Liver (tissue), 9 donors: ENCODE results near the gene PARD3. TPM values are rescaled to one million over a fixed set of nuclear protein-coding genes. Genes with fewer than 3 reads are reported as not detected.
A peak's percentile ranks its signal among the peaks of the same experiment; 100 is the strongest.

Experiments
- DNase-seq: peaks from one replicate; pipeline ENCODE4 v3.0.0-alpha.2; 2017; ENCODE audit warnings: low spot score
- H3K27ac ChIP-seq, 2 donors: one replicate each; pipeline ENCODE4 v1.7.0; 2013; ENCODE audit warnings: inconsistent platforms in 2 of 2, low read length in 2 of 2, control low read depth in 1 of 2, low read depth in 1 of 2, mild to moderate bottlenecking in 1 of 2
- H3K27me3 ChIP-seq, 4 donors: one replicate each; pipeline versions ENCODE4 v1.6.1 to v1.7.0; 2013; ENCODE audit warnings: low read length in 3 of 4, inconsistent platforms in 1 of 4, mild to moderate bottlenecking in 1 of 4, moderate library complexity in 1 of 4; ENCODE audit not compliant: control insufficient read depth in 4 of 4, insufficient read depth in 4 of 4
- H3K36me3 ChIP-seq, 4 donors: one replicate each; pipeline versions ENCODE4 v1.6.1 to v1.7.0; 2013; ENCODE audit warnings: low read length in 3 of 4, mild to moderate bottlenecking in 3 of 4, low read depth in 1 of 4, moderate library complexity in 1 of 4; ENCODE audit not compliant: control insufficient read depth in 4 of 4, insufficient read depth in 3 of 4
- H3K4me1 ChIP-seq, 4 donors: one replicate each; pipeline versions ENCODE4 v1.6.1 to v1.7.0; 2013; ENCODE audit warnings: low read length in 3 of 4, mild to moderate bottlenecking in 3 of 4, moderate library complexity in 1 of 4; ENCODE audit not compliant: control insufficient read depth in 4 of 4, insufficient read depth in 4 of 4
- H3K4me3 ChIP-seq, 3 donors: one replicate each; pipeline versions ENCODE4 v1.6.1 to v1.7.0; 2013; ENCODE audit warnings: low read length in 3 of 3, control low read depth in 1 of 3, low read depth in 1 of 3, mild to moderate bottlenecking in 1 of 3
- H3K9ac ChIP-seq, 2 donors: one replicate each; pipeline ENCODE4 v1.7.0; 2013; ENCODE audit warnings: low read length in 2 of 2, mild to moderate bottlenecking in 2 of 2, moderate library complexity in 2 of 2, control low read depth in 1 of 2, low read depth in 1 of 2
- H3K9me3 ChIP-seq, 4 donors: one replicate each; pipeline versions ENCODE4 v1.6.1 to v1.7.0; 2013; ENCODE audit warnings: low read length in 3 of 4; ENCODE audit not compliant: control insufficient read depth in 4 of 4
- EGR1 ChIP-seq, 2 donors: IDR thresholded peaks; 2 replicates each; pipeline ENCODE4 v1.6.1; 2016 to 2018; ENCODE audit warnings: antibody characterized with exemption in 2 of 2, low read depth in 2 of 2
- FOXA1 ChIP-seq: IDR thresholded peaks from 2 replicates; pipeline ENCODE4 v1.6.1; 2016; ENCODE audit warnings: antibody characterized with exemption
- FOXA2 ChIP-seq: IDR thresholded peaks from 2 replicates; pipeline ENCODE4 v1.6.1; 2016; ENCODE audit warnings: antibody characterized with exemption
- GABPA ChIP-seq, 2 donors: IDR thresholded peaks in 1 of 2; conservative IDR thresholded peaks in 1 of 2; 2 replicates each; pipeline ENCODE4 v1.6.1; 2016; ENCODE audit warnings: antibody characterized with exemption in 2 of 2, mild to moderate bottlenecking in 1 of 2, moderate library complexity in 1 of 2
- HNF4A ChIP-seq, 2 donors: conservative IDR thresholded peaks; 2 replicates each; pipeline ENCODE4 v1.6.1; 2016; ENCODE audit warnings: antibody characterized with exemption in 2 of 2, mild to moderate bottlenecking in 2 of 2
- HNF4G ChIP-seq: IDR thresholded peaks from 2 replicates; pipeline ENCODE4 v1.6.1; 2016; ENCODE audit warnings: antibody characterized with exemption
- JUND ChIP-seq, 2 donors: IDR thresholded peaks; 2 replicates each; pipeline ENCODE4 v1.6.1; 2016; ENCODE audit warnings: antibody characterized with exemption in 2 of 2
- NR2F2 ChIP-seq: IDR thresholded peaks from 2 replicates; pipeline ENCODE4 v1.6.1; 2016; ENCODE audit warnings: antibody characterized with exemption
- RAD21 ChIP-seq, 2 donors: IDR thresholded peaks; 2 replicates each; pipeline ENCODE4 v1.6.1; 2016; ENCODE audit warnings: antibody characterized with exemption in 2 of 2, mild to moderate bottlenecking in 2 of 2
- RXRA ChIP-seq, 2 donors: IDR thresholded peaks; 2 replicates each; pipeline ENCODE4 v1.6.1; 2017 to 2018; ENCODE audit warnings: antibody characterized with exemption in 2 of 2, mild to moderate bottlenecking in 1 of 2
- SP1 ChIP-seq: IDR thresholded peaks from 2 replicates; pipeline ENCODE4 v1.6.1; 2018; ENCODE audit warnings: antibody characterized with exemption, mild to moderate bottlenecking
- TAF1 ChIP-seq: conservative IDR thresholded peaks from 2 replicates; pipeline ENCODE4 v1.6.1; 2016; ENCODE audit warnings: antibody characterized with exemption, mild to moderate bottlenecking
- YY1 ChIP-seq: IDR thresholded peaks from 2 replicates; pipeline ENCODE4 v1.6.1; 2016; ENCODE audit warnings: antibody characterized with exemption, mild to moderate bottlenecking
- WGBS: extraction: QIAGEN DNeasy Blood & Tissue Kit; methylation state at CpG from one replicate; pipeline ENCODE4 v1.1.7; 2013; 5-methylcytosine and 5-hydroxymethylcytosine counted together
- polyA plus RNA-seq, 2 donors: library from polyadenylated mRNA; stranded (reverse) in 1 of 2; unstranded in 1 of 2; fragments of 200-250 nt in 1 of 2; fragments of >200 nt in 1 of 2; fragmentation: Nextera tagmentation in 1 of 2; extraction: Ambion mirVana in 1 of 2; gene quantifications; one replicate each; pipeline versions ENCODE4 v1.2.1 to v1.2.3, GENCODE V29; 2013 to 2015
- total RNA-seq, 2 donors: library from RNA; depleted of rRNA; stranded (reverse); fragments of >200 nt; gene quantifications; one replicate each; pipeline ENCODE4 v1.2.3, GENCODE V29; 2014
- TF ChIP-seq, protein P1 (sequence below): IDR thresholded peaks from 2 replicates; pipeline ENCODE4 v1.6.1; 2016; ENCODE audit warnings: antibody characterized with exemption, mild to moderate bottlenecking
- TF ChIP-seq, protein P2 (sequence below): fragments of 150-350 bp; IDR thresholded peaks from 2 replicates; pipeline ENCODE4 v1.5.1; 2017; ENCODE audit warnings: improper control_type of control experiment, low read depth, low read length; ENCODE audit not compliant: missing input control
- TF ChIP-seq, protein P3 (sequence below): IDR thresholded peaks from 2 replicates; pipeline ENCODE4 v1.6.1; 2016; ENCODE audit warnings: antibody characterized with exemption
- TF ChIP-seq, protein P4 (sequence below): IDR thresholded peaks from 2 replicates; pipeline ENCODE4 v1.6.1; 2016; ENCODE audit warnings: antibody characterized with exemption
- TF ChIP-seq, protein P5 (sequence below): IDR thresholded peaks from 2 replicates; pipeline ENCODE4 v1.6.1; 2016; ENCODE audit warnings: antibody characterized with exemption
- donor health status: healthy.
- donor health status: healthy.
- donor health status: healthy.
- donor health status: healthy.
- donor health status: healthy.

PARD3 gene
- total and polyA plus RNA-seq, 4 donors = 12.3 to 43.8 (median 13.5) TPM

DNA sequence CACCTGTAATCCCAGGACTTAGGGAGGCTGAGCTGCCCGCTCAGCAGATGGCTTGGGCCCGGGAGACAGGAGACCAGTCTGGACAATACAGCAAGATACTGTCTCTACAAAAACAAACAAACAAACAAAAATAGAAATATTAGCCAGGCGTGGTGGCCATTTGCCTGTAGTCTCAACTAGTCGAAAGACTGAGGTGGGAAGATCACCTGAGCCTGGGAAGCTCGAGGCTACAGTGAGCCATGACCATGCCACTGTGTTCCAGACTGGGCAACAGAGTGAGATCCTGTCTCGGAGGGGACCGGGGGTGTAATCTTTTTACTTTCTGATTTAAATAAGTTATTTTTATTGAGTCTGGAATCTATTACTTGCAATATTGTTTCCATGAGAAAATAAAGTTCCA, 274.6 kb downstream of the PARD3 start (continued):
- TF ChIP-seq, protein P1, sequence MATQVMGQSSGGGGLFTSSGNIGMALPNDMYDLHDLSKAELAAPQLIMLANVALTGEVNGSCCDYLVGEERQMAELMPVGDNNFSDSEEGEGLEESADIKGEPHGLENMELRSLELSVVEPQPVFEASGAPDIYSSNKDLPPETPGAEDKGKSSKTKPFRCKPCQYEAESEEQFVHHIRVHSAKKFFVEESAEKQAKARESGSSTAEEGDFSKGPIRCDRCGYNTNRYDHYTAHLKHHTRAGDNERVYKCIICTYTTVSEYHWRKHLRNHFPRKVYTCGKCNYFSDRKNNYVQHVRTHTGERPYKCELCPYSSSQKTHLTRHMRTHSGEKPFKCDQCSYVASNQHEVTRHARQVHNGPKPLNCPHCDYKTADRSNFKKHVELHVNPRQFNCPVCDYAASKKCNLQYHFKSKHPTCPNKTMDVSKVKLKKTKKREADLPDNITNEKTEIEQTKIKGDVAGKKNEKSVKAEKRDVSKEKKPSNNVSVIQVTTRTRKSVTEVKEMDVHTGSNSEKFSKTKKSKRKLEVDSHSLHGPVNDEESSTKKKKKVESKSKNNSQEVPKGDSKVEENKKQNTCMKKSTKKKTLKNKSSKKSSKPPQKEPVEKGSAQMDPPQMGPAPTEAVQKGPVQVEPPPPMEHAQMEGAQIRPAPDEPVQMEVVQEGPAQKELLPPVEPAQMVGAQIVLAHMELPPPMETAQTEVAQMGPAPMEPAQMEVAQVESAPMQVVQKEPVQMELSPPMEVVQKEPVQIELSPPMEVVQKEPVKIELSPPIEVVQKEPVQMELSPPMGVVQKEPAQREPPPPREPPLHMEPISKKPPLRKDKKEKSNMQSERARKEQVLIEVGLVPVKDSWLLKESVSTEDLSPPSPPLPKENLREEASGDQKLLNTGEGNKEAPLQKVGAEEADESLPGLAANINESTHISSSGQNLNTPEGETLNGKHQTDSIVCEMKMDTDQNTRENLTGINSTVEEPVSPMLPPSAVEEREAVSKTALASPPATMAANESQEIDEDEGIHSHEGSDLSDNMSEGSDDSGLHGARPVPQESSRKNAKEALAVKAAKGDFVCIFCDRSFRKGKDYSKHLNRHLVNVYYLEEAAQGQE = no peak
- TF ChIP-seq HNF4A (conservative IDR thresholded peaks at IDR 0.05) (no peak), TAF1 (no peak)

DNA sequence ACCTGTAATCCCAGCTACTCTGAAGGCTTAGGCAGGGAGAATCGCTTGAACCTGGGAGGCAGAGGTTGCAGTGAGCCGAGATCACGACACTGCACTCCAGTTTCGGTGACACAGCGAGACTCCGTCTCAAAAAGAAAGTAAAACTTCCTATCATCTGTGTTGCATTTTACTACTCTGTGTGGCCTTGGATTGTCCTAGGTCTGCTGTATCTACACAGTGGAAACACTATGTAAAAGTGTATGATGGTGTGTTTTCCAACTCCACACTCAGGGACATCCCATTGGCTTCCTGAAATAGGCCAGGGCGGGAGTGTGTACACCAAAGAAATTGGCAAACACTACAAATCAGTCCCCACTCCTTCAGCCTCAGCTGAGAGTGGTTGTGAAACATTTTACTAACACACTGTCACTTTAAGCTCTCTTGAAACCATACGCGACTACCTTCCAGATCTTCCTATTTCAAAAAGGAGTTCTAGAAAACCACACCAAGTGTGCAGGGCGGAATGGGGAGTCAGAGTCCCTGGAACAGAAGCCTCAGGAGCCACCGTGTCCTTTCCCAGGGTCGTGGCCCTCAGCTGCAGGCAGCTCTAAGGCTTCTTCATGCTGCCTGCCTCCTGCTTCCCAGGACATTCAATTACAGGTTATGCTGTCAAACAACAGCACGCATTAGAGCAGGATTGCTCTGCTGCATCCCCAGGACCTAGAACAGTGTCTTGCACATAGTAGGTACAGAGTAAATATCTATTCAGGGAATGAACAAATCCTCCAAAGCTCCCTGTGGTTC, 275.4 kb downstream of the PARD3 start:
- no peak for TF ChIP-seq HNF4G
- TF ChIP-seq GABPA (IDR thresholded peaks at IDR 0.05 in 1 of 2, conservative IDR thresholded peaks at IDR 0.05 in 1 of 2) = no peak
- TF ChIP-seq FOXA1 = peak; percentile 20
- TF ChIP-seq HNF4A (conservative IDR thresholded peaks at IDR 0.05) = peak; percentile 26 to 37
- TF ChIP-seq, protein P2, sequence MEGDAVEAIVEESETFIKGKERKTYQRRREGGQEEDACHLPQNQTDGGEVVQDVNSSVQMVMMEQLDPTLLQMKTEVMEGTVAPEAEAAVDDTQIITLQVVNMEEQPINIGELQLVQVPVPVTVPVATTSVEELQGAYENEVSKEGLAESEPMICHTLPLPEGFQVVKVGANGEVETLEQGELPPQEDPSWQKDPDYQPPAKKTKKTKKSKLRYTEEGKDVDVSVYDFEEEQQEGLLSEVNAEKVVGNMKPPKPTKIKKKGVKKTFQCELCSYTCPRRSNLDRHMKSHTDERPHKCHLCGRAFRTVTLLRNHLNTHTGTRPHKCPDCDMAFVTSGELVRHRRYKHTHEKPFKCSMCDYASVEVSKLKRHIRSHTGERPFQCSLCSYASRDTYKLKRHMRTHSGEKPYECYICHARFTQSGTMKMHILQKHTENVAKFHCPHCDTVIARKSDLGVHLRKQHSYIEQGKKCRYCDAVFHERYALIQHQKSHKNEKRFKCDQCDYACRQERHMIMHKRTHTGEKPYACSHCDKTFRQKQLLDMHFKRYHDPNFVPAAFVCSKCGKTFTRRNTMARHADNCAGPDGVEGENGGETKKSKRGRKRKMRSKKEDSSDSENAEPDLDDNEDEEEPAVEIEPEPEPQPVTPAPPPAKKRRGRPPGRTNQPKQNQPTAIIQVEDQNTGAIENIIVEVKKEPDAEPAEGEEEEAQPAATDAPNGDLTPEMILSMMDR = no peak
- TF ChIP-seq EGR1 (IDR thresholded peaks at IDR 0.05; ENCODE audit: low read depth in 2 of 2) = no peak
- TF ChIP-seq RXRA (IDR thresholded peaks at IDR 0.05) = peak; percentile 58 to 59
- TF ChIP-seq JUND (IDR thresholded peaks at IDR 0.05) = peak; percentile 24 to 34
- TF ChIP-seq FOXA2 = no peak
- TF ChIP-seq, protein P3, sequence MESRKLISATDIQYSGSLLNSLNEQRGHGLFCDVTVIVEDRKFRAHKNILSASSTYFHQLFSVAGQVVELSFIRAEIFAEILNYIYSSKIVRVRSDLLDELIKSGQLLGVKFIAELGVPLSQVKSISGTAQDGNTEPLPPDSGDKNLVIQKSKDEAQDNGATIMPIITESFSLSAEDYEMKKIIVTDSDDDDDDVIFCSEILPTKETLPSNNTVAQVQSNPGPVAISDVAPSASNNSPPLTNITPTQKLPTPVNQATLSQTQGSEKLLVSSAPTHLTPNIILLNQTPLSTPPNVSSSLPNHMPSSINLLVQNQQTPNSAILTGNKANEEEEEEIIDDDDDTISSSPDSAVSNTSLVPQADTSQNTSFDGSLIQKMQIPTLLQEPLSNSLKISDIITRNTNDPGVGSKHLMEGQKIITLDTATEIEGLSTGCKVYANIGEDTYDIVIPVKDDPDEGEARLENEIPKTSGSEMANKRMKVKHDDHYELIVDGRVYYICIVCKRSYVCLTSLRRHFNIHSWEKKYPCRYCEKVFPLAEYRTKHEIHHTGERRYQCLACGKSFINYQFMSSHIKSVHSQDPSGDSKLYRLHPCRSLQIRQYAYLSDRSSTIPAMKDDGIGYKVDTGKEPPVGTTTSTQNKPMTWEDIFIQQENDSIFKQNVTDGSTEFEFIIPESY = no peak
- TF ChIP-seq, protein P4, sequence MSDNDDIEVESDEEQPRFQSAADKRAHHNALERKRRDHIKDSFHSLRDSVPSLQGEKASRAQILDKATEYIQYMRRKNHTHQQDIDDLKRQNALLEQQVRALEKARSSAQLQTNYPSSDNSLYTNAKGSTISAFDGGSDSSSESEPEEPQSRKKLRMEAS = no peak
- peak in 1 of 2 donors; percentile 36 for TF ChIP-seq RAD21 (IDR thresholded peaks at IDR 0.05)
- no peak for TF ChIP-seq YY1
- TF ChIP-seq, protein P1 = no peak
- TF ChIP-seq, protein P5, sequence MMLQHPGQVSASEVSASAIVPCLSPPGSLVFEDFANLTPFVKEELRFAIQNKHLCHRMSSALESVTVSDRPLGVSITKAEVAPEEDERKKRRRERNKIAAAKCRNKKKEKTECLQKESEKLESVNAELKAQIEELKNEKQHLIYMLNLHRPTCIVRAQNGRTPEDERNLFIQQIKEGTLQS = no peak
- TF ChIP-seq NR2F2 = peak; percentile 42
- TF ChIP-seq TAF1 = no peak
- TF ChIP-seq SP1 = peak; percentile 36
- H3K4me3 ChIP-seq = peak overlapping the region; percentile 38 to 77 (median 42)
- no peaks in the 10 kb centered on the region for H3K9me3 ChIP-seq
- no peaks in the 10 kb centered on the region for H3K27me3 ChIP-seq
- peak overlapping the region; percentile 10 to 82 for H3K9ac ChIP-seq
- H3K27ac ChIP-seq = peak overlapping the region; percentile 80 to 92
- DNase-seq = no peak
- H3K4me1 ChIP-seq = peaks cover 0 to 36% (median 31%) of the 10 kb centered on the region in 4 donors
- 15% methylated on average over 13 of the region's 13 CpGs for WGBS
- no peaks in the 10 kb centered on the region for H3K36me3 ChIP-seq
